ENCODE results near the gene LMOD1.

GRCh38 chr1:201964261-201964660 lies 17.9 kb upstream of the LMOD1 start:
- TF ChIP-seq CTCF (IDR thresholded peaks at IDR 0.05), result no peak
- no peak for TF ChIP-seq EZH2phosphoT487 (IDR thresholded peaks at IDR 0.05)
- no peak for TF ChIP-seq EZH2 (IDR thresholded peaks at IDR 0.05)
